IPS-15b (cell line): ENCODE results near the gene ECSCR.
"Not testable (repeated sequence)": the region's sequence is repeated elsewhere in the genome, so short reads cannot be mapped to it uniquely, and the experiment has no call there.

Source experiments
- H3K27me3 ChIP-seq: one replicate; pipeline ENCODE4 v1.6.1; 2013; ENCODE audit warnings: low read length; ENCODE audit not compliant: control insufficient read depth, insufficient read depth
- H3K36me3 ChIP-seq: one replicate; pipeline ENCODE4 v1.6.1; 2013; ENCODE audit warnings: low read length; ENCODE audit not compliant: control insufficient read depth, insufficient read depth
- H3K4me1 ChIP-seq: one replicate; pipeline ENCODE4 v1.6.1; 2013; ENCODE audit warnings: mild to moderate bottlenecking, low read length; ENCODE audit not compliant: control insufficient read depth, insufficient read depth
- H3K4me3 ChIP-seq: one replicate; pipeline ENCODE4 v1.5.1; 2013; ENCODE audit warnings: low read depth, low read length
- H3K9ac ChIP-seq: one replicate; pipeline ENCODE4 v1.6.1; 2013; ENCODE audit warnings: low read depth, mild to moderate bottlenecking, low read length
- H3K9me3 ChIP-seq: one replicate; pipeline ENCODE4 v1.6.1; 2013; ENCODE audit warnings: mild to moderate bottlenecking, low read length; ENCODE audit not compliant: control insufficient read depth, insufficient read depth

The ECSCR gene

GRCh38 chr5:139462586-139463276 is at the start of gene ECSCR:
TSS of gene ECSCR (minus strand) at chr5:139462743. CDS start at chr5:139462670, 73 bp downstream.
- Histone ChIP-seq H3K9me3 (no peaks in the 10 kb centered on the region), H3K9ac (no peak within 1 kb of the TSS), H3K4me3 (no peak within 1 kb of the TSS), H3K27me3 (no peaks in the 10 kb centered on the region), H3K4me1 (peaks cover 11% of the 10 kb centered on the region), H3K36me3 (no peaks in the 10 kb centered on the region)

GRCh38 chr5:139504722-139505121 is 42.2 kb upstream of the ECSCR start:
- H3K4me3 ChIP-seq, H3K36me3 ChIP-seq, H3K4me1 ChIP-seq, H3K9ac ChIP-seq, H3K9me3 ChIP-seq, H3K27me3 ChIP-seq: not testable (repeated sequence)

GRCh38 chr5:139503879-139504278 is 41.3 kb upstream of the ECSCR start:
- H3K4me3 ChIP-seq = peak overlapping the region; percentile 43
- not testable (repeated sequence) for H3K36me3 ChIP-seq, H3K27me3 ChIP-seq, H3K9me3 ChIP-seq, H3K4me1 ChIP-seq, H3K9ac ChIP-seq

GRCh38 chr5:139503036-139503817 is 40.7 kb upstream of the ECSCR start:
- H3K27me3 ChIP-seq, H3K9me3 ChIP-seq, H3K4me1 ChIP-seq, H3K9ac ChIP-seq, H3K36me3 ChIP-seq: not testable (repeated sequence)
- H3K4me3 ChIP-seq = peak overlapping the region; percentile 43

GRCh38 chr5:139501381-139501780 is 38.8 kb upstream of the ECSCR start:
- Histone ChIP-seq H3K36me3 (no peaks in the 10 kb centered on the region), H3K9me3 (no peaks in the 10 kb centered on the region), H3K9ac (no peak overlapping the region), H3K27me3 (no peaks in the 10 kb centered on the region), H3K4me3 (no peak overlapping the region), H3K4me1 (peaks cover 7% of the 10 kb centered on the region)

GRCh38 chr5:139495638-139496435 is 33.3 kb upstream of the ECSCR start:
- Histone ChIP-seq H3K9ac (no peak overlapping the region), H3K9me3 (no peaks in the 10 kb centered on the region), H3K27me3 (no peaks in the 10 kb centered on the region), H3K36me3 (no peaks in the 10 kb centered on the region), H3K4me1 (no peaks in the 10 kb centered on the region), H3K4me3 (no peak overlapping the region)

- Histone ChIP-seq H3K9ac (no peak overlapping the region), H3K9me3 (no peaks in the 10 kb centered on the region), H3K4me3 (no peak overlapping the region), H3K4me1 (no peaks in the 10 kb centered on the region), H3K27me3 (no peaks in the 10 kb centered on the region), H3K36me3 (no peaks in the 10 kb centered on the region)
Measured at GRCh38 chr5:139494832-139495231, 32.3 kb upstream of the ECSCR start.

- Histone ChIP-seq H3K9me3 (no peaks in the 10 kb centered on the region), H3K4me3 (no peak overlapping the region), H3K36me3 (no peaks in the 10 kb centered on the region), H3K4me1 (no peaks in the 10 kb centered on the region), H3K27me3 (no peaks in the 10 kb centered on the region), H3K9ac (no peak overlapping the region)
Measured at GRCh38 chr5:139494256-139494655, 31.7 kb upstream of the ECSCR start.

GRCh38 chr5:139492700-139493192 is 30.2 kb upstream of the ECSCR start:
- Histone ChIP-seq H3K9me3 (no peaks in the 10 kb centered on the region), H3K9ac (no peak overlapping the region), H3K36me3 (no peaks in the 10 kb centered on the region), H3K27me3 (no peaks in the 10 kb centered on the region), H3K4me3 (no peak overlapping the region), H3K4me1 (no peaks in the 10 kb centered on the region)

GRCh38 chr5:139488260-139488659 is 25.7 kb upstream of the ECSCR start:
- H3K9me3 ChIP-seq = no peaks in the 10 kb centered on the region
- no peak overlapping the region for H3K9ac ChIP-seq
- no peaks in the 10 kb centered on the region for H3K36me3 ChIP-seq
- no peak overlapping the region for H3K4me3 ChIP-seq
- H3K4me1 ChIP-seq = no peaks in the 10 kb centered on the region
- H3K27me3 ChIP-seq = no peaks in the 10 kb centered on the region

- Histone ChIP-seq H3K27me3 (no peaks in the 10 kb centered on the region), H3K36me3 (no peaks in the 10 kb centered on the region), H3K9me3 (no peaks in the 10 kb centered on the region), H3K4me1 (no peaks in the 10 kb centered on the region), H3K9ac (no peak overlapping the region), H3K4me3 (no peak overlapping the region)
Measured at GRCh38 chr5:139486201-139486600, 23.7 kb upstream of the ECSCR start.
